NCI-H1417 (cell line): ENCODE measurements around the gene ITGB8.

Source experiments
- DNase-seq, 3 experiments: peaks; one replicate each; lab custom pipeline; 2025; lab: John Stamatoyannopoulos, UW

The ITGB8 gene

GRCh38 chr7:20424500-20424899, 93.8 kb downstream of the ITGB8 start:
- DNase-seq, result no peak

DNA sequence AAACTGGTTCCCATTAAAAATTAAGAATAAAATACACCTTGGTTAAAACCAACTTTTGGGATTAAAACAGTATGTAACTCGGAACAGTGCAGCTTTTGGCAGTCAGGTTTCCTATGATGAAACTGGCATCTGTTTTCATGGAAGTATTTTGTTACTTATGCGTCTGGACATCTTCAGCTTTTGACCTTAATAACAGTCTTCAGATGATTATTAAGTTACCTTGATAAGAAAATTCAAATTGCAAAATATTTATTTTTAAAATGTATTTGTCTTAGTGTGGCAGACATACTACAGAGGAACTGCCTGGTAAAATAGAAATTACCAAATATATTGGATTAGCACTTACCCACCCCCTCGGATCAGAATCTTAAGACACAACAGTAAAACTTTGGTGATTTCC, 100.0 kb downstream of the ITGB8 start:
- DNase-seq, result no peak

DNA sequence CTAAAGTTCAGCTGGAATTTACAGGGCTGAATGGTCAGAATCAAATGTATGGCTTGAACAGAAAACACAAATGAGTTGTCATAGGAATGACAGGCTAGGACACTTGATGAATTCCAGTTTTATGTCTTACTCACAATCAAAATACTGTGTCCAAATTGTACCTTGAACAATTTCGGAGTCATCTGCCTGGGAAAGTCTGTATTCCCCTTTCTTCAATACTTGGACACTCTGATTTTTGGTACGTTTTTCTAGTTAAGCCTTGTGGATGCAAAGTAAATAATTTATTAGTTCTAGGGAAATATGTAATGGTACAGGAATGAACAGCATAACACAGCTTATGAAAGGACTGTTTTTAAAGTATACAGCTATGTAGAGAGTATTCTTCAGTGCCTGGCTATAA, 100.4 kb downstream of the ITGB8 start:
- DNase-seq, result no peak

DNA sequence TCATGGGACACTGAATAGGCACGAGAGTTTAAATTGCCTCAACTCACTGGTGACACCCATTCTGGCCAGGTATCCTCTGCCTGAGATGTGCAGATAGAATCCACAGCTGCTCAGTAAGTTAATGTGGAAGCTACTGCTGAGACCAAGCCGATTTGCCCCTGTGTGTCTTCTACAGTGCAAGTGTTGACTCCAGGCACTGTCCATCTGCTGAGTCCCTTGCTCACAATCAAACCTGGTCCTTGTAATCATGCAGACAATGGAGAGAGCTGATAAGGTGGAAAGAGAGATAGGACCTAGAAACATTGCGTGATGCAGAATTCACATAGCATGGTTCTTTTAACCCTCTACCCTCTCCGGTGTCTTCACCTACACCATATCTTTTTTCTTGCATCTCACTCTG, 101.4 kb downstream of the ITGB8 start:
- DNase-seq, result no peak

DNA sequence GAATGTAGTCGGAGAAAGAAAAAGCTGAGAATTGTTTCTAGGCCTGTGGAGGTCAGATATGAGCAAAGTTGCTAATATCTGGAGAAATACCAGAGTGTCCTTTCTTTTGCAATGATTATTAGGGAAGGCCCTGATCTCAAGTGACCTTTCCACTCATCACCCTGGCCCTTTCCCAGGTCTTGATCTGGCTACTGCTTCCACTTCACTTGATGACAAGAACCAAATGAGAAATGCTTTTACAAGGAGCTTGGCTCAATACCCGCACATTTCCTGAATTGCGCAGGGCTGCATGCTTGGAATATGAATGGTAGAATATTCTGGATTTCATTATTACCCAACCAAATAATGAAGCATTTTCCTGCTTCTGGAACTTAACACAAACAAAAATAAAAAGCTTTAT, 104.6 kb downstream of the ITGB8 start:
- no peak for DNase-seq

DNA sequence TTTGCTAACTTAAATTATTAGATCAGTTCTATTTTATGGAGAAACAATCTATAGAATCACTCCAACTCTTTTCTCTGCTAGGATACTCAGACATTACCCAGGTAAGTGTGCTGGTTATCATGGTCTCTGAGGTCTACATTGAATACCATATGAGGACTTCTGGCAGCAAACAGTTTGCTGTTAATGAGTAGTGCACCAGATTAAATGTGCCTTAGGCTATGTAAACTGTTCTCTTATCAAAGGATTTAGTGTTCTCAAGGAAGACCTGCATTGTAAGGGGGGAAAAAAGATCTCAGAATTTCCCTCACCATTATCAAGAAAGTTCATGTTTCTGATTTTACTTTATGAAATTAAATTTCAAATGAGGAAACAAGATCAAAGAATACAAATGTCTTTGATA, 107.5 kb downstream of the ITGB8 start:
- no peak for DNase-seq

- DNase-seq, result no peak
Measured at GRCh38 chr7:20438694-20439376, 108.1 kb downstream of the ITGB8 start.

GRCh38 chr7:20439416-20440185, 108.9 kb downstream of the ITGB8 start:
- no peak for DNase-seq

GRCh38 chr7:20440472-20441105, 109.9 kb downstream of the ITGB8 start:
- peak in 1 of 3 experiments; percentile 33 for DNase-seq

DNA sequence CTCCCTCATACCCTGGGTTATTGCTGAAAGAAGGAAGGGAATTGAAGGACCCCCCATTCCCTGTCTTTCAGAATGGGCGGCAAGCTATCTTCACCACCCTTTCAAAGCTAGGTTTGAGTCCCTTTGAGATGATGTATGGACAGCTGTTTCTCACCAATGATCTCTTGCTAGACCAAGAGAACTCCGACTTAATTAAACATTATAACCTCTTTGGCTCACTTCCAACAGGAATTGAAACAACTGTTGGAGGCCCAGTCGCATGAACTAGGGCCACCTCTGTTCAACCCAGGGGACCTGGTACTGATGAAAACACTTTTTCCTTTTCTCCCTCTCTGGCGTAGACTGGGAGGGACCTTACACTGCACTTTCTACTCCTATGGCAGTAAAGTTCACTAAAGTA, 110.6 kb downstream of the ITGB8 start:
- no peak for DNase-seq

GRCh38 chr7:20441991-20442441, 111.3 kb downstream of the ITGB8 start:
- DNase-seq, result no peak

GRCh38 chr7:20442951-20443350, 112.3 kb downstream of the ITGB8 start:
- no peak for DNase-seq

DNA sequence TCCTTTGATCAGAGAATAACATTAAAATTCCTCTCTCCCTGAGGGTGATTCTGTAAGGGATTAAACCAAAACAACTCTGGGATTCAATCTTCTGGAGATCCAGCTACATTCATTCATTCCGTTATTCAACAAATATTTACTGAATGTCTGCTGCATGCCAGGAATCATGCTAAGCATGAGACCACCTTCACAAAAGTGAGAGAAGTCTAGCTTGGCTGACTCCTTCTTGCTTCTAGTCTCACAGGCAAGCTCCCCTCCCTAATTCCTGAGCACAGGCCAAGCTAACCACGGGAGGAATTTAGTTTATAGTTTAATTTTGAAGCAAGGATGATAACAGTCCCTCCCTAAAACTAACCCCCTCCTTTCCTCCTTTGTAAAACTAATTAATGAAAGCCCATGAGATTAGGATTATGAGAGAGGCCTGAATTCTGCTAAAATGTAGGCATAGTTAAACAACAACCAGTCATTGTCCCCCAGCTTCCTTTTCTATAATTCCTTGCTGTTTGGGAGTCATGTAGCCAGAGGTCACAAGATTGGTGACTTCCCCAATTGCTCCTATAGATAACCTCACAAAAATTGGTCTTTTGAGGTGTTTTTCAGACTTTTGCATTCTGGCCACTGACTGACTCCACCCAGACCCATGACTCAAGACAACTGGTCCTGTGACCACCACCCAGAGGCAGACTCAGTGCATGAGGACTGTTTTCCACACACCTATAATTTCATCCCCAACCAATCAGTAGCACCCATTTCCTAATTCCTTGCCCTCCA, 113.5 kb downstream of the ITGB8 start:
- DNase-seq, result no peak

GRCh38 chr7:20447021-20447650, 116.4 kb downstream of the ITGB8 start:
- no peak for DNase-seq

DNA sequence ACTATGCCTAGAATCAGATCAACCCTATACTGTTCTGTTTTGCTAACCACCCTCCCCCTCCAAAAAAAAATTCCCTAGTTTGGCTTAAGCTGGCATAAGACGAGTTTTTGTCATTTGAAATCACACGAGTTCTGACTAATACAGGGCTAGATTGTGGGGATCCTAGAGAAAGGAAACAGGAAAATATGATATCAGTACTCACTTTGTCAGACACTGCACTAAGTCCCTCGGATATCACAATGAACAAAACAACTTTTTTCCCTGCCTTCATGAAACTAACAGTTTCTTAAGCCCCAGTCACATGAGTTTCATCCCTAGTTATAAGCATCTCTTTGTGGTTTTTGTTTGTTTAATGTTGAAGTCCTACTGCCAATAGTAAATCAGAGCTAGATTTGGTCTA, 118.5 kb downstream of the ITGB8 start:
- DNase-seq, result no peak

- DNase-seq, result no peak
Measured at GRCh38 chr7:20450536-20450935, 119.8 kb downstream of the ITGB8 start.

- DNase-seq, result no peak
Measured at GRCh38 chr7:20454202-20454601, 123.5 kb downstream of the ITGB8 start.

GRCh38 chr7:20456701-20457100, 126.0 kb downstream of the ITGB8 start:
- no peak for DNase-seq

DNA sequence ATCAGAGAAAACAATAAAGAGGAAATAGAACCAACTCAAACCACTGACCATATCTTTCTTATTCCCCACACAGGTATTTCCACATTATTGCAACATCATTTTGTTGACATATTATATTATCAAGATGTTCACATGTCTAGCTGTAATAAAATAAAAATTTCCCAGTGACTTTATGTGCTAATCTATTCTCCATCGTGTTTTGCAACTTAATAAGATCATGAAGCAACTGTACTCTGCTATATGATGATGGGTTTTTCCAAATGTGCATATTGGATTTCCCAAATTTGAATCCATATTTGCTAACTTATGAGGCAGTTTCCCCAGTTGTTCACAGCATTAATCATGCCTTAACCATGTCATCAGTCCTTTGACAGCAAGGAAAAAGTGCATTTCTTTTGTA, 127.8 kb downstream of the ITGB8 start:
- DNase-seq, result no peak

GRCh38 chr7:20459419-20459818, 128.7 kb downstream of the ITGB8 start:
- no peak for DNase-seq

DNA sequence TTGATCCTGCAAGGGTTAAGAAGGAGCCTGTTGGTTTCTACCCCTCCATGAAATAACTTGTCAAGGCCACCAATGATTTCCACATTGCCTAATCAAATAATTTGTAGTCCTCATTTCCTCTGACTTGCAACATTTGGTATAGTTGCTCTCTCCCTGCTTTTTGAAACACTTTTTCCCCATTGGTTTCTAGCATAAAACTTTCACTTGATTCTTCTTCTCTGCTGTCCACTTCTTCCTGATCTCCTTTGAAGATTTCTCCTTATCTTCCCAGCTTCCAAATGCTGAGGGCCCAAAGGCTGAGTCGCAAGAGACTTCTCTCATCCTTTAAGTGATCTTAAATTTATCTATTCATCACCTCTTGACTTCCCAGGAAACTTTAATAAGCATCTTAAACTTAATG, 134.2 kb downstream of the ITGB8 start:
- DNase-seq, result no peak
